Tibial nerve (tissue), 3 donors: ENCODE results near the gene APBB1.

Experiments
- CTCF ChIP-seq, 5 experiments: fragments of 200-600 bp in 3 of 5; fragments of 450-650 bp in 2 of 5; sonication (generic) in 3 of 5; IDR thresholded peaks; one replicate each; pipeline ENCODE4 v1.5.1; 2016 to 2019; ENCODE audit warnings: antibody characterized with exemption in 5 of 5, mild to moderate bottlenecking in 3 of 5, moderate library complexity in 2 of 5
- POLR2A ChIP-seq, 2 donors: fragments of 450-650 bp; IDR thresholded peaks; one replicate each; pipeline ENCODE4 v1.6.1; 2017; ENCODE audit warnings: antibody characterized with exemption in 2 of 2, mild to moderate bottlenecking in 2 of 2, moderate library complexity in 2 of 2

- no peak for TF ChIP-seq CTCF (IDR thresholded peaks at IDR 0.05)
- TF ChIP-seq POLR2A (IDR thresholded peaks at IDR 0.05) = no peak
These were observed 18.5 kb upstream of the APBB1 start for GRCh38 chr11:6437423-6437822.
